Measurements from ENCODE around the gene BIK.
"Not testable (repeated sequence)": the region's sequence is repeated elsewhere in the genome, so short reads cannot be mapped to it uniquely, and the experiment has no call there.

- TF ChIP-seq CTCF, EP300, POLR2AphosphoS5, POLR2A (IDR thresholded peaks at IDR 0.05): not testable (repeated sequence)
Observed at GRCh38 chr22:43104056-43104625, 6.4 kb upstream of the BIK start.

Data from stomach (tissue), 4 donors.